Testis (tissue), 3 donors: ENCODE measurements around the gene SERINC1. TPM values are rescaled to one million over a fixed set of nuclear protein-coding genes. Genes with fewer than 3 reads are reported as not detected.

Experiments
- DNase-seq: peaks from one replicate; pipeline ENCODE4 v3.0.0-alpha.2; 2019
- H3K27ac ChIP-seq, 2 donors: fragments of 200-600 bp; sonication (generic); one replicate each; pipeline ENCODE4 v1.5.1; 2019
- H3K27me3 ChIP-seq: fragments of 200-600 bp; sonication (generic); one replicate; pipeline ENCODE4 v1.5.1; 2019
- H3K36me3 ChIP-seq: fragments of 200-600 bp; sonication (generic); one replicate; pipeline ENCODE4 v1.5.1; 2017; ENCODE audit warnings: low read depth; ENCODE audit errors: missing control alignments
- H3K4me1 ChIP-seq: fragments of 200-600 bp; sonication (generic); one replicate; pipeline ENCODE4 v1.5.1; 2019
- H3K4me3 ChIP-seq, 2 donors: fragments of 200-600 bp; sonication (generic); one replicate each; pipeline ENCODE4 v1.5.1; 2017 to 2019
- H3K9me3 ChIP-seq: fragments of 200-600 bp; sonication (generic); one replicate; pipeline ENCODE4 v1.5.1; 2017
- CTCF ChIP-seq, 3 experiments: fragments of 450-650 bp in 2 of 3; fragments of 200-600 bp in 1 of 3; sonication (generic) in 1 of 3; IDR thresholded peaks; one replicate each; pipeline ENCODE4 v1.5.1; 2016 to 2019; ENCODE audit warnings: antibody characterized with exemption in 3 of 3, mild to moderate bottlenecking in 2 of 3, moderate library complexity in 1 of 3
- POLR2A ChIP-seq: fragments of 450-650 bp; IDR thresholded peaks from one replicate; pipeline ENCODE4 v1.6.1; 2017; ENCODE audit warnings: antibody characterized with exemption, mild to moderate bottlenecking, moderate library complexity
- WGBS, 2 donors: methylation state at CpG; one replicate each; pipeline ENCODE4 v1.1.5; 2018; 5-methylcytosine and 5-hydroxymethylcytosine counted together
- intact Hi-C: fragments of 100-400 bp; cut with DNase I; formaldehyde crosslinking; loops from one replicate; pipeline ENCODE4 v1.15.1; 2023; ENCODE audit warnings: low total_unique reads
- polyA plus RNA-seq: library from polyadenylated mRNA; stranded (reverse); fragments of 350-450 nt; fragmentation: Illumina TruSeq; extraction: RNeasy Lipid Tissue Mini Kit (QIAGEN cat#74804); gene quantifications from one replicate; pipeline ENCODE4 v1.2.3, GENCODE V29; 2014; ENCODE audit warnings: low read depth, low replicate concordance; ENCODE audit not compliant: insufficient read depth
- total RNA-seq, 2 donors: library from RNA; depleted of rRNA; stranded (reverse); fragments of >200 nt; gene quantifications; one replicate each; pipeline ENCODE4 v1.2.3, GENCODE V29; 2016

The SERINC1 gene
- total and polyA plus RNA-seq, 3 donors from 2014 or later: 83.8 to 142 (median 114) TPM

GRCh38 chr6:122495612-122496011, 24.0 kb upstream of the SERINC1 start:
- 84 to 96% methylated on average over 3 of the region's 3 CpGs for WGBS, 2 donors
- H3K9me3 ChIP-seq: no peaks in the 10 kb centered on the region
- DNase-seq: no peak
- intact Hi-C loops: no loop called here
- H3K4me3 ChIP-seq: no peak overlapping the region
- TF ChIP-seq POLR2A (no peak), CTCF (IDR thresholded peaks at IDR 0.05) (no peak)
- no peaks in the 10 kb centered on the region for H3K36me3 ChIP-seq
- no peaks in the 10 kb centered on the region for H3K4me1 ChIP-seq
- no peak overlapping the region for H3K27ac ChIP-seq
- no peaks in the 10 kb centered on the region for H3K27me3 ChIP-seq

- Histone ChIP-seq H3K4me3 (no peak overlapping the region), H3K9me3 (no peaks in the 10 kb centered on the region), H3K4me1 (no peaks in the 10 kb centered on the region), H3K36me3 (no peaks in the 10 kb centered on the region), H3K27ac (no peak overlapping the region), H3K27me3 (no peaks in the 10 kb centered on the region)
- TF ChIP-seq CTCF (IDR thresholded peaks at IDR 0.05) (no peak), POLR2A (no peak)
- no peak for DNase-seq
- intact Hi-C loops: no loop called here
- 52 to 55% methylated on average over 4 of the region's 4 CpGs for WGBS, 2 donors
Observed at GRCh38 chr6:122494665-122495272, 23.2 kb upstream of the SERINC1 start.

DNA sequence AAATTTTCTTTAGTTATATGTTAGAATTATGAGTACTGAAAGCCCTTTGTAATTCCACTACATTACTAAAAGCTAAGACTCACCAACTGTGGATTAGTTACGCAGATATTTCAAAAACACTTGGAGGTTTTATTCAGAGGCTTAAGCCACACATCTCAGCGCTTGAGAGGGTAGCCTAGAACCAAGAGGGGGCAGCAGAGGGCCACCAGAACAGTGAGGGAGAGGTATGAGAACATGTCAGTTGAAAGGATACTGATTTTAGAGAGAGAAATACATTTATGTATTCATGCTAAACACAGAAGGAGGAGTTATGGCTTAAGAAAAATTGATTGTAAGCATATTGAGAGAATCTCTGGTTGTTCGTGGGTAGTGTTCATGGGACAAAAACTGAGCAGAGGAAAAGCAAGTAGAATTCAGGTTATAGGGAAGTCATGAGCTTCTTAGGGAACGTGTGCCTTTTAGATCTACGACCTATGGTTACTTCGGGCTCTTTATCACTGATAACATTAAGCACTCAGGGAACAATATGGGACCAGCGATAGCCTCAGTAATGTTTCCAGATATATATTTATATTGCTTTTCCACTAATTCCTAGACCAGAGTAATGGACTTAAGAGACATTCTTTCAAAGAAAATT, 20.4 kb upstream of the SERINC1 start:
- no peaks in the 10 kb centered on the region for H3K9me3 ChIP-seq
- TF ChIP-seq POLR2A (no peak), CTCF (IDR thresholded peaks at IDR 0.05) (peak; percentile 24 to 61 (median 55))
- intact Hi-C loops: no loop called here
- no peaks in the 10 kb centered on the region for H3K27me3 ChIP-seq
- H3K4me1 ChIP-seq: no peaks in the 10 kb centered on the region
- H3K4me3 ChIP-seq: no peak overlapping the region
- 23 to 47% methylated on average over 7 of the region's 7 CpGs for WGBS, 2 donors
- peak; percentile 83 for DNase-seq
- no peak overlapping the region for H3K27ac ChIP-seq
- H3K36me3 ChIP-seq: no peaks in the 10 kb centered on the region

DNA sequence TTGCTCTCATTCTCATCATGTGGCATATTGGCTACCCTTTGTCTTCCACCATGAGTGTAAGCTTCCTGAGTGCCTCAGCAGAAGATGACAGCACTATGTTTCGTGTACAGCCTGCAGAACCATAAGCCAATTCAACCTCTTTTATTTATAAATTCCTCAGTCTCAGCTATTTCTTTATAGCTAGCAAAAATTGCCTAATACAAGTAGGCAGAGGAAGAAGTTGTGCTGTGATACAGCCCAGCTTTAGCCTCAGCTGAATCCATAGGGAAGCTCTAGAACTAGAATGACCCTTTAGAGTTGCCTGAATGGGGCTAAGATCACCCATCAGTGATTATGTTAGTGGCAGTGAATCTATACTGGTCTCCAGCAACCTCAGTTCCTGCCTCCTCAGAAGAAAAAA, 19.0 kb upstream of the SERINC1 start:
- Histone ChIP-seq H3K9me3 (no peaks in the 10 kb centered on the region), H3K27me3 (no peaks in the 10 kb centered on the region), H3K36me3 (no peaks in the 10 kb centered on the region), H3K27ac (no peak overlapping the region), H3K4me3 (no peak overlapping the region), H3K4me1 (no peaks in the 10 kb centered on the region)
- TF ChIP-seq POLR2A (no peak), CTCF (IDR thresholded peaks at IDR 0.05) (no peak)
- intact Hi-C loops: no loop called here
- no peak for DNase-seq
- 96 to 100% methylated on average over 1 of the region's 1 CpG for WGBS, 2 donors

DNA sequence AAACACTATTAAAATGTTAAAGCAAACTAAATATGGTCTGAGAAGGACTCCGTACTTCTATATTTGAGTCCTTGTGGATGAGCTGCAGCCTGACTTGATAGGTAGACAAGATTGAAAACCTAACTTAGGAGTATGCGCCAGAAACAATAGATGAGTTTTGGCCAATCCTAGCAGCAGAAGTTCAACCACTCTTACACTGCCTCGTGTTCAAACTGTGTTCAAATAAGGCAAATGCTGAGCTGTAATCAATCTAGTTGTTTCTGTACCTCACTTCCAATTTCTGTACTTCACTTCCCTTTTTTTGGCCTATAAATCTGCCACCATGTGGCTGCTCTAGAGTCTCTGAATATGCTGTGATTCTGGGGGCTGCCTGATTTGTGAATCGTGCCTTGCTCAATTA, 13.2 kb upstream of the SERINC1 start:
- no peaks in the 10 kb centered on the region for H3K9me3 ChIP-seq
- no peak overlapping the region for H3K4me3 ChIP-seq
- no peaks in the 10 kb centered on the region for H3K27me3 ChIP-seq
- 76 to 77% methylated on average over 4 of the region's 4 CpGs for WGBS, 2 donors
- H3K27ac ChIP-seq: no peak overlapping the region
- intact Hi-C loops: no loop called here
- H3K36me3 ChIP-seq: no peaks in the 10 kb centered on the region
- TF ChIP-seq CTCF (IDR thresholded peaks at IDR 0.05): no peak
- no peak for TF ChIP-seq POLR2A
- no peaks in the 10 kb centered on the region for H3K4me1 ChIP-seq
- no peak for DNase-seq
